ENCODE data around the gene CHD9NB. TPM values are rescaled to one million over a fixed set of nuclear protein-coding genes. Genes with fewer than 3 reads are reported as not detected.

Gene CHD9NB
- total RNA-seq, 1 experiment from 2014 or later = 2.8 TPM

DNA sequence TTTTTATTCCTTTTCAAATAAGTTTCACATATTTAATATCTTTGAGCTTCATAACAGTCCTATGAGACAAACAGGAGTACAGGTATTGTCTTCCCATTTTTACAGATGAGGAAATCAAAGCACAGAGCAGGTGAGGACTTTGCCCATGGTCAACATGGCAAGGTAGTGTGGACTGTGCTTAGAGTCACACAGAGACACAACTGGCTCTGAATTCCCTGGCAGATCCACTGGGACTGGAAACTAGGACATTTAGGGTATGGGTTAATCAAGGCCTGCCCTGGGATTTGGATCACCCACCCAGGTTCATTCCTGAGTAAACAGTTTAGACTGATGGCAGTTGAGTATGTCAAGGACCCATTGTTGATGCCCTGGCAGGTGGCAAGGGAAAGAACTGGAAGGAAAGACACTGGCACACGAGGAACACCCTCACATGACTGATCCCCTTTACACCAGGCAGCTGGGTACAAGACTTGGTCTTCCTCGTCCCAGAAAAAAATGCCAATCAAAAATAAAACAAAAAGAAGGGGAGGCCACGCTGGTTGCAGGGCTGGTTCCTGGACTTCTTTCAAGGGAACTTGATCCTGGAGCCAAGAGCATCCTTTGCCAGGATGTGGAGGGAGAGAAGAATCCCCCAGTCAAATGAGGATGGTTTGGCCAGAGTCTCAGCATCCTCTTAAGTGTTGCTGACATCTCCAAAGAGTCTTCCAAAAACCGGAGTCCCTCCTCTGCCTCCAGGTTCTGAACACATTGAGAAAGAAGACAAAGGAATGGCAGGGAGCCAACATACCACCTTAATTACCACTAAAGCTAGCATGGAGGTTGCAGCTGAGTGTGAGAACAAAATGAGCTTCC, 37.0 kb upstream of the CHD9NB start:
- no peak overlapping the region for H3K4me3 ChIP-seq
- H3K9me2 ChIP-seq (ENCODE audit: insufficient read depth) = no peaks in the 10 kb centered on the region
- no peaks in the 10 kb centered on the region for H4K20me1 ChIP-seq (ENCODE audit: insufficient read depth)
- no peak overlapping the region for H3K27ac ChIP-seq
- peaks cover 17% of the 10 kb centered on the region for H3F3A ChIP-seq (ENCODE audit: insufficient read depth, low read depth)
- ChIA-PET POLR2A (ENCODE audit: unreplicated experiment) (no interaction called here), CTCF (no interaction called here)
- H3K4me1 ChIP-seq (replicated peaks; ENCODE audit: insufficient read depth) = peaks cover 16% of the 10 kb centered on the region
- TF ChIP-seq, protein P1, sequence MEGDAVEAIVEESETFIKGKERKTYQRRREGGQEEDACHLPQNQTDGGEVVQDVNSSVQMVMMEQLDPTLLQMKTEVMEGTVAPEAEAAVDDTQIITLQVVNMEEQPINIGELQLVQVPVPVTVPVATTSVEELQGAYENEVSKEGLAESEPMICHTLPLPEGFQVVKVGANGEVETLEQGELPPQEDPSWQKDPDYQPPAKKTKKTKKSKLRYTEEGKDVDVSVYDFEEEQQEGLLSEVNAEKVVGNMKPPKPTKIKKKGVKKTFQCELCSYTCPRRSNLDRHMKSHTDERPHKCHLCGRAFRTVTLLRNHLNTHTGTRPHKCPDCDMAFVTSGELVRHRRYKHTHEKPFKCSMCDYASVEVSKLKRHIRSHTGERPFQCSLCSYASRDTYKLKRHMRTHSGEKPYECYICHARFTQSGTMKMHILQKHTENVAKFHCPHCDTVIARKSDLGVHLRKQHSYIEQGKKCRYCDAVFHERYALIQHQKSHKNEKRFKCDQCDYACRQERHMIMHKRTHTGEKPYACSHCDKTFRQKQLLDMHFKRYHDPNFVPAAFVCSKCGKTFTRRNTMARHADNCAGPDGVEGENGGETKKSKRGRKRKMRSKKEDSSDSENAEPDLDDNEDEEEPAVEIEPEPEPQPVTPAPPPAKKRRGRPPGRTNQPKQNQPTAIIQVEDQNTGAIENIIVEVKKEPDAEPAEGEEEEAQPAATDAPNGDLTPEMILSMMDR (conservative IDR thresholded peaks at IDR 0.05) = no peak
- TF ChIP-seq EZH2 (IDR thresholded peaks at IDR 0.05; ENCODE audit: low read depth) = no peak
- DNase-seq = no peak
- BruUV-seq (replicated peaks) = no TSS peak
- no peak overlapping the region for H3K4me2 ChIP-seq
- H2AFZ ChIP-seq = no peak overlapping the region
- H3K9me3 ChIP-seq (ENCODE audit: insufficient read depth, low read depth) = no peaks in the 10 kb centered on the region
- no peaks in the 10 kb centered on the region for H3K79me2 ChIP-seq (ENCODE audit: low read depth)
- no peaks in the 10 kb centered on the region for H3K27me3 ChIP-seq (ENCODE audit: insufficient read depth, low read depth)
- no peaks in the 10 kb centered on the region for H3K36me3 ChIP-seq (ENCODE audit: low read depth)
- intact Hi-C loops (cut with micrococcal nuclease; ENCODE audit: unreplicated experiment) = no loop called here

DNA sequence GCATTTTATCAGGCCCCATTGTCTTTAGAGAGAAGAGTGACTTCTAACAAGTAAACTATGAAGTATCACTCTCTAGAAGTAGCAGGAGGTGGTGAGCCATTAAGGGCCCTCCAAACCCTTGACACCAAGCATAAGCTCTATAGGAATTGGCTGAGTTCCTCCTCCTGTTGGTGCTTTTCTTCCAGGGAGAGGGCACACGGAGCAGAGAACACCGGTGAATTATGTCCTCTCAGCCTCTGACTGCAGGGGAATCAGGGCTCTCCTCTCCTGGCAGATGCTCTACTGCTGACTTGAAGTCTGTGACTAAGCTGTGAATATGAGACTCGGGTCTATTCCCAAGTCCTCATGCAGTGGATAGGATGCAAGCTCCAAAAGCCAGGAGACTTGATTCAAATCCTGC, 34.4 kb upstream of the CHD9NB start:
- CTCF ChIA-PET = no interaction called here

DNA sequence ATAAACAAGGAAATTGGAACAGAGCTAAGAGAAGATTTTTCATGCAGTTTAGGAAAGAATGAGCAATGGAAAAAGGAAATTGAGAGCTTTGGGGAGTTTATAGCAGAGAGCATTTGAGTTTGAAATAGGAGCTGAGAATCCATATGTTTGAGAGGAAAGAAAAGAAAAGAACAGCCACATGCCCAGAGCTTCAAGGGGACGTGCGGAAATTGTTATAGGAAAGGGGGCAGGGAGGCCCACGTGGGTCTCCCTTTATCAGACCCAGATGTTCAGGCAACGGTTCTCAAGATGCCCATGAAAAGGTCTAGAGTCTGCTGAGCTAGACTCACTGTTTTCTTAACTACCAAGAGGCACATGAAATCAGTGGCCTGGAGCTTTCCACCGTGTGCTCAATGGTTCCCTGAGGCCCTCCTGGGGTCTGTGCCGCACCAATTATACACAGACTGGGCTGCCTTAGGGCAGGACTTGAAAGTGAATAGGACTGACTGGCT, 33.3 kb upstream of the CHD9NB start:
- no peak overlapping the region for H2AFZ ChIP-seq
- TF ChIP-seq EZH2 (IDR thresholded peaks at IDR 0.05; ENCODE audit: low read depth) = no peak
- TF ChIP-seq, protein P1 (conservative IDR thresholded peaks at IDR 0.05) = no peak
- H3K4me1 ChIP-seq (replicated peaks; ENCODE audit: insufficient read depth) = 0 out of 2 replicates have a peak, but pooled peaks cover 2% of the 10 kb centered on the region
- CTCF ChIA-PET = no interaction called here
- H3K27ac ChIP-seq = no peak overlapping the region
- H3K9me2 ChIP-seq (ENCODE audit: insufficient read depth) = no peaks in the 10 kb centered on the region
- no peak overlapping the region for H3K4me2 ChIP-seq
- H3F3A ChIP-seq (ENCODE audit: insufficient read depth, low read depth) = no peaks in the 10 kb centered on the region
- H3K27me3 ChIP-seq (ENCODE audit: insufficient read depth, low read depth) = no peaks in the 10 kb centered on the region
- POLR2A ChIA-PET (ENCODE audit: unreplicated experiment) = no interaction called here
- no peaks in the 10 kb centered on the region for H3K36me3 ChIP-seq (ENCODE audit: low read depth)
- BruUV-seq (replicated peaks) = no TSS peak
- H4K20me1 ChIP-seq (ENCODE audit: insufficient read depth) = no peaks in the 10 kb centered on the region
- DNase-seq = no peak
- no peak overlapping the region for H3K4me3 ChIP-seq
- no peaks in the 10 kb centered on the region for H3K9me3 ChIP-seq (ENCODE audit: insufficient read depth, low read depth)
- H3K79me2 ChIP-seq (ENCODE audit: low read depth) = no peaks in the 10 kb centered on the region
- intact Hi-C loops (cut with micrococcal nuclease; ENCODE audit: unreplicated experiment) = no loop called here

More for the DNA sequence above, 34.4 kb upstream of the CHD9NB start:
- Histone ChIP-seq H2AFZ (no peak overlapping the region), H3K4me2 (no peak overlapping the region), H3F3A (ENCODE audit: insufficient read depth, low read depth) (no peaks in the 10 kb centered on the region), H4K20me1 (ENCODE audit: insufficient read depth) (no peaks in the 10 kb centered on the region), H3K4me1 (replicated peaks; ENCODE audit: insufficient read depth) (no peaks in the 10 kb centered on the region), H3K79me2 (ENCODE audit: low read depth) (no peaks in the 10 kb centered on the region), H3K27me3 (ENCODE audit: insufficient read depth, low read depth) (no peaks in the 10 kb centered on the region), H3K4me3 (no peak overlapping the region), H3K9me2 (ENCODE audit: insufficient read depth) (no peaks in the 10 kb centered on the region), H3K9me3 (ENCODE audit: insufficient read depth, low read depth) (no peaks in the 10 kb centered on the region), H3K27ac (no peak overlapping the region), H3K36me3 (ENCODE audit: low read depth) (no peaks in the 10 kb centered on the region)
- BruUV-seq (replicated peaks) = no TSS peak
- intact Hi-C loops (cut with micrococcal nuclease; ENCODE audit: unreplicated experiment) = no loop called here
- TF ChIP-seq, protein P1 (conservative IDR thresholded peaks at IDR 0.05) = no peak
- TF ChIP-seq EZH2 (IDR thresholded peaks at IDR 0.05; ENCODE audit: low read depth) = no peak
- POLR2A ChIA-PET (ENCODE audit: unreplicated experiment) = no interaction called here
- no peak for DNase-seq
